ENCODE results near the gene RPH3AL.
"Not testable (repeated sequence)": the region's sequence is repeated elsewhere in the genome, so short reads cannot be mapped to it uniquely, and the experiment has no call there.

Gene RPH3AL

GRCh38 chr17:381941-382643 is 29.5 kb upstream of the RPH3AL start:
- Histone ChIP-seq H3K27ac (no peak overlapping the region), H3K4me3 (no peak overlapping the region)

DNA sequence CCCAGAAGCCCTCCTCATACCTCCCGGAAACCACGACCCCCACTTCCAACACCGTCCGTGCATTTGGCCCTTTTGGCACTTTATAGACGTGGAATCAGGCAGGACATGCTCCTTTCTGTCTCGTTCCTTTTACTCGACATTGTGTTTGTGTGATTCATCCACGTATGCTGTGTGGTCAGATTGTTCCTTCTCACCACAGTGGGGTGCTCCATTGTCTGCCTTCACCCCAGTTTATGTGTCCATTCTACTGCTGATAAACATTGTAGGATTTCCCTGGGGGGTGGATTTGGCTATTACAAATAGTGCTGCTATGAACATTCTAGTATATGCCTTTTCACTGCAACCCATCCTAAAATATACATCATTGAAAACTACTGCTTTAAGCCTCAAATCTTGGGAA is 28.9 kb upstream of the RPH3AL start:
- Histone ChIP-seq H3K27ac (no peak overlapping the region), H3K4me3 (no peak overlapping the region)

DNA sequence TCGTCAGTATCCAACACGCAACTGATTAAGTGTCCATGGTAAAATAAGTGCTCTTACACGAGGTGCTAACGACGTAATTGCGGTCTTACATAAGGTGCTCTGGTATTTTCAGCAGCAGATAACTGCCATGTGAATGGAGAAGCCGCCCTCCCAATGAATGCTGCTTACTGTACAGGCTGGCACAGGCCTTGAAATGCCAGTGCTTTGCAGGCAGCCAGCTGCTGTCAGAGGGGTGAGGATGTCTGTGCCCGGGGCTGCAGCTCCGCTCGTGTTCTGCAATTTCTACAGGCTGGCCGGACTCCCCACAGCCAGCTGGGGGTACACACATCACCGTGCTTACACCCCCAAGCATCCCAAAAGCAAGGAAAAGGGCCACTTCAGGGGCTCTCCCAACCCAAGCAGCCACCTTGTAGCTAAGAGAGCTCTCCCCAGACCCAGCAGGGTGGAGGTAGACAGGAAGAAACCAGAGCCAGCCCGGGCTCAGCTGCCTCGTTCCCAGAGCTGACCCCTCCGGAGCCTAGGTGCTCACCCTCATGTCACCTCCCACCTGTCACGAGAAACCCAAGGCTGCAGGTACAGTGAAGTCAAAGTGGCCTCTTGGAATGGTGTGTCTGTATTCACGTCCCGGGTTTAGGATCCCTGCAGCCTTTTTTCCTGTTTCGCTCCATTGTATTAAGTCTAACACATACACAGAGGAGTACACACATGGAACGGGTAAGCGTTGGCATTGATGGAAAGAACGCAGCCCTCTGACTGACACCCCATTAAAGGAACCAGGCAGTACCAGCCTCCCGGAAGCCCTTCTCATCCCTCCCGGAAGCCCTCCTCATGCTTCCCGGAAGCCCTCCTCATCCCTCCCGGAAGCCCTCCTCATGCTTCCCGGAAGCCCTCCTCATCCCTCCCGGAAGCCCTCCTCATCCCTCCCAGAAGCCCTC is 27.2 kb upstream of the RPH3AL start:
- H3K27ac ChIP-seq: peak overlapping the region in 4 of 21 experiments; percentile 20 to 50 (median 31)

GRCh38 chr17:378068-378467 is 25.5 kb upstream of the RPH3AL start:
- no peak overlapping the region for H3K27ac ChIP-seq

More for the DNA sequence above, 27.2 kb upstream of the RPH3AL start:
- no peak overlapping the region for H3K4me3 ChIP-seq

GRCh38 chr17:376936-377863 is 24.6 kb upstream of the RPH3AL start:
- Histone ChIP-seq H3K4me3 (no peak overlapping the region), H3K27ac (no peak overlapping the region)

More at GRCh38 chr17:378068-378467, 25.5 kb upstream of the RPH3AL start:
- H3K4me3 ChIP-seq: no peak overlapping the region

GRCh38 chr17:373613-374230 is 21.1 kb upstream of the RPH3AL start:
- Histone ChIP-seq H3K27ac (no peak overlapping the region), H3K4me3 (no peak overlapping the region)

DNA sequence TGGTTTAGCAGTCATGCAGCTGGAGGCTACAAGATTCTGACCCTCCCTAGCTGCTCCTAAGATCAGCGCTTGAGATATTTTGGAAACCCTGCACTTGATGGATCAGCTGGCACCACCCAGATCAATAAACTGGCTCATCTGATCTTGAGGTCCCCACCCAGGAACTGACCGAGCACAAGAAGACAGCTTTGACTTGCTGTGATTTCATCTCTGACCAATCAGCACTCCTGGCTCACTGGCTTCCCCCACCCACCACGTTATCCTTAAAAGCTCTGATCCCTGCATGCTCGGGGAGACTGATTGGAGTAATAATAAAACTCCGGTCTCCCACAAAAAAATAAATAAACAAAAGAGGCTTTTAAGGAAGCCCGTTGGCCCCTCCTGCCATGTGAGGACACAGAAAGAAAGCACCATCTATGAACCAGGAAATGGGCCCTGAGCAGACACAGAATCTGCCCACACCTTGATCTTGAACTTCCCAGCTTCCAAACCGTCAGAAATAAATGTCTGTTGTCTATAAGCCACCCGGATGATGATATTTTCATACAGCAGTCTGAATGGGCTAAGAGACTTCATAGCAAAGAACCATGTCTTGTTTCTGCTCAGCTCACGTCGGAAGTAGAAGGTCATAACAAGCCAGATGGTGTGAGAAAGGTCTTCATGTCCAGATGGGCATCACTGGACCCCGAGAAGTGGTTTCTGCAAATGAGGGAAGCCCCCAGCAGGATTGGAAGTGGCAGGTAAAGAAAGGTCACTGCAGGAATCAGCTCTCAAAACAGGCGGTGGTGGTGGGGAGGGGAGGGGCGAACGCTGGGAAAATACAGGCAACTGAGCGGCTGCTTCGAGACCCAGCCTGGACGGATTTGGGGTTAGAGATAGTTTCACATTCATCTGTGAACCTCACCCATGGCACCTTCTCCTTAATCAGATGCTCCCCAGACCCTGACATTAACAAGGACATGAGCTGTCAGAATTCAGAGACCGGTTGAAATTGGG is 19.8 kb upstream of the RPH3AL start:
- Histone ChIP-seq H3K4me3 (no peak overlapping the region), H3K27ac (no peak overlapping the region)

DNA sequence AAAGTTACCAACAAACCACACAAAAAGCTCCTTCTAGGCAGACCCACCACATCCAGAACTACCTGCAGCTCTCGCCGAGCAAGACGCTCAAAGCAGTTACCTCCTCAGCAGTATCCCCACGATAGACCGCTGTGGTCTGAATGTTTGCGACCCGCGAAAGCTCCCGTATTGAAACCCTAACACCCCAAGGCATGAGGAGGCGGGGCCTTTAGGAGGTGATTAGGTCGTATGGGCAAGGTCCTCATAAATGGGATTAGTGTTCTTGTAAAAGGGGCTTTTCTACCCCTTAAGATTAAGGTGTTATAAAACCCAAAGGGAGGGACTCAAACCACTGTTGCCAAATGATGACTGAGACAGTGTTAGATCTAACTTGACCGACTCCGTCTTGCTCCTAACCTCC is 19.0 kb upstream of the RPH3AL start:
- Histone ChIP-seq H3K27ac (no peak overlapping the region), H3K4me3 (no peak overlapping the region)

DNA sequence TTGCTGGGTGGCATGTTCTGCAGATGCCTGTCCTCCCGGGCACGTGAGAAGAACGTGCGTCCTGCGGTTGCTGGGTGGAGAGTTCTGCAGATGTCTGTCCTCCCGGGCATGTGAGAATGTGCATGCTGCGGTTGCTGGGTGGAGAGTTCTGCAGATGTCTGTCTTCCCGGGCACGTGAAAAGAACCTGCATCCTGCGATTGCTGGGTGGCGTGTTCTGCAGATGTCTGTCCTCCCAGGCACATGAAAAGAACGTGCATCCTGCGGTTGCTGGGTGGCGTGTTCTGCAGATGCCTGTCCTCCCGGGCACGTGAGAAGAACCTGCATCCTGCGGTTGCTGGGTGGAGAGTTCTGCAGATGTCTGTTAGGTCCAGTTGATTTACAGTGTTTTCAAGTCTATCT is 15.0 kb upstream of the RPH3AL start:
- H3K27ac ChIP-seq, H3K4me3 ChIP-seq: not testable (repeated sequence)

DNA sequence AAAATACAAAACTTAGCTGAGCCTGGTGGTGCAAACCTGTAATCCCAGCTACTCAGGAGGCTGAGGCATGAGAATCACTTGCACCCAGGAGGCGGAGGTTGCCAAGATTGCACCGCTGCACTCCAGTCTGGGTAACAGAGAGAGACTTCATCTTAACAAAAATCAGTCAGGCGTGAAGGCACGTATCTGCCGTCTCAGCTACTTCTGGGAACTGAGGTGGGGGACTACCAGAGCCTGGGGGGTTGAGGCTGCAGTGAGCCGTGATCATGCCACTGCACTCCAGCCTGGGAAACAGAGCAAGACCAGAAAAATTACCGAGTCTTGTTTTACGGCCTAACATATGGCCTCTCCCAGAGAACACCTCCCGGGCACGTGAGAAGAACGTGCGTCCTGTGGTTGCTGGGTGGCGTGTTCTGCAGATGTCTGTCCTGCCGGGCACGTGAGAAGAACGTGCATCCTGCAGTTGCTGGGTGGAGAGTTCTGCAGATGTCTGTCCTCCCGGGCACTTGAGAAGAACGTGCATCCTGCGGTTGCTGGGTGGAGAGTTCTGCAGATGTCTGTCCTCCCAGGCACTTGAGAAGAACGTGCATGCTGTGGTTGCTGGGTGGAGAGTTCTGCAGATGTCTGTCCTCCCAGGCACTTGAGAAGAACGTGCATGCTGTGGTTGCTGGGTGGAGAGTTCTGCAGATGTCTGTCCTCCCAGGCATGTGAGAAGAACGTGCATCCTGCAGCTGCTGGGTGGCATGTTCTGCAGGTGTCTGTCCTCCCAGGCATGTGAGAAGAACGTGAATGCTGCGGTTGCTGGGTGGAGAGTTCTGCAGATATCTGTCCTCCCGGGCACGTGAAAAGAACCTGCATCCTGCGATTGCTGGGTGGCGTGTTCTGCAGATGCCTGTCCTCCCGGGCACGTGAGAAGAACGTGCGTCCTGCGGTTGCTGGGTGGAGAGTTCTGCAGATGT is 14.3 kb upstream of the RPH3AL start:
- not testable (repeated sequence) for H3K27ac ChIP-seq, H3K4me3 ChIP-seq

GRCh38 chr17:364766-365165 is 12.2 kb upstream of the RPH3AL start:
- H3K4me3 ChIP-seq: no peak overlapping the region
- H3K27ac ChIP-seq: no peak overlapping the region

DNA sequence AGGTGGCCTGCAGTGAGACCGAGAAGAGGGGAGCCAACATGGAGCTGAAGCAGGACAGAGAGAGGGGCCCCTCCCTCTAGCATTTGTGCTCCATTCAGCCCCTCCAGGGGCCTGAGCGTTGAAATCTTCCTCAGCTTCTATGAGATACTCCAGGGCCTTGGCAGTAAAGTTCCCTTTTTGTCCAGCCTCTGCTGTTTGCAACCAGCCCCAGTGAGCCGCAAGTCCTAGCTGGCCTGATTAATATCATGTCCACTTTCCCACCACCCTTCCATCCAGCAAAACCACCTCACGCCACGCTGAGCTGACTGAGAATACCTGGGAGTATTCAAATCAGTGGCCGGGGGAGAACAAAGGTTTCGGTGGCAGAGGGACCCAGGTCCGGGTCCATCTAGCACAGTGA is 11.7 kb upstream of the RPH3AL start:
- H3K4me3 ChIP-seq: no peak overlapping the region

DNA sequence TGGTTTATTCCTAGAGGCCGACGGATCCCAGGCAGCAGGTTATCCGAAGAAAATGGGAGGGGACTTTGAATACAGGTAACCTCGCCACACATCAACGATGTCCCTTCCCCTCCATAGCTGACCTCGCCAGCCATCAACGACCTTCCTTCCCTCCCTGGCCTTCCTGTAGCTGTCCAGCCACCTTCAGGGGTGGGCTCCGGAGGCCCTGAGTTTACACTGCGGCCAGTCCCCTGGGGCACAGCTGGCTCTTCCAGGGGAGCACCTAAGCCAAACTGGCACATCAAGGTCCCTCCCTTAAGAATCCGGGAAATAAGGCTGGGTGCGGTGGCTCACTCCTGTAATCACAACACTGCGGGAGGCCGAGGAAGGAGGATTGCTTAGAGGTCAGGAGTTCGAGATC is 10.1 kb upstream of the RPH3AL start:
- H3K4me3 ChIP-seq: no peak overlapping the region
- no peak overlapping the region for H3K27ac ChIP-seq

More for the DNA sequence above, 11.7 kb upstream of the RPH3AL start:
- no peak overlapping the region for H3K27ac ChIP-seq

GRCh38 chr17:360092-360750 is 7.6 kb upstream of the RPH3AL start:
- Histone ChIP-seq H3K4me3 (no peak overlapping the region), H3K27ac (no peak overlapping the region)

DNA sequence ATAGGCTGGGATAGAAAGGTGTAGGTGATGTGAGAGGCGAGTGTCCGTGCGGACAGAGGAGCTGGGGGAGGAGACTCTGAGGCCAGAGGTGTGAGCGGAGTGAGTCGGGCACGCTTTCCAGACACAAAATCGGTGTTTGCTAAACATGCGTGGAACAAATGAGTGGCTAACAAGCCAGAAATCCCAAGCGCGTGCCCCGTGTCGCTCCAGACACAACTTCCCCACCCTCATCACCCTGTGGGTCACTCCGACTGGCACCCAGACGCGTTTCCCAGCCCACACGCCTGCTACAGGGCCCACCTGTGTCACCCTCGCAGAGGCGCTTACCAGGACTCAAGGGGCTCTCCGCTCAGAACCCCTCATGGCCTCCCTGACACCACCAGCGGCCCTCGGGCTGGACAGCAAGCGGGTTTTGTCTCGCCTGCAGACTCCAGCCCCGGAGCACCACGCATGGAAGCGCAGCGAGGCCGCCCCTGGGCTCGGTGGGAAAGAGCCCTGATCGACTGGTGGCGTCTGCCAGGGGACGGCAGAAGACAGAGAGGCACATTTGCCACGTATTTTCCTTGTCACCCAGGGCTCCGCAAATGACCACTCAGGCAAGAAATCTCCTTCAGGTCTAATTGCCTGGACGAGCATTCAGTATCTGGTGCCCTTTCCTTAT is 6.0 kb upstream of the RPH3AL start:
- H3K27ac ChIP-seq: no peak overlapping the region
- H3K4me3 ChIP-seq: no peak overlapping the region

DNA sequence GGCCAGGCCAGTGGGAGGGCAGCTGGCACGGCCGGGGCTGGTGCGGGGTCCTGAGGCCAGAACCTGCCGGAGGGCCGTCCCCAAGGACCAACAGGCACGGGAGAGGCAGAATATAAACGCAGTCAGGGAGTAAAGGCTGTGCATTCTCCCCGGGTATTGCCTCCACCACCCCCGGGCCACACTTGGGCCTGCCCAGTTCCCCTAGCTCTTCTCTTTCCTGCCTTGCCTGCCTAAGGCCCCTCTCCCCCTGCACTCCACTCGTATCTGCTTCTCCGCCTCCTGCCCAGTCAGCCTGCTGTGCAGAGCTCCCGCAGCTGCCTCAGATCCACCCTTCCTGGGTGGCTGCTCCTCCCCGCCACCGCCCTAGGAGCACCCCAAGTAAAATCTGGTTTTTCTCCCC is 5.0 kb upstream of the RPH3AL start:
- Histone ChIP-seq H3K4me3 (no peak overlapping the region), H3K27ac (no peak overlapping the region)
